ENCODE measurements around the gene CKB.

Gene CKB

DNA sequence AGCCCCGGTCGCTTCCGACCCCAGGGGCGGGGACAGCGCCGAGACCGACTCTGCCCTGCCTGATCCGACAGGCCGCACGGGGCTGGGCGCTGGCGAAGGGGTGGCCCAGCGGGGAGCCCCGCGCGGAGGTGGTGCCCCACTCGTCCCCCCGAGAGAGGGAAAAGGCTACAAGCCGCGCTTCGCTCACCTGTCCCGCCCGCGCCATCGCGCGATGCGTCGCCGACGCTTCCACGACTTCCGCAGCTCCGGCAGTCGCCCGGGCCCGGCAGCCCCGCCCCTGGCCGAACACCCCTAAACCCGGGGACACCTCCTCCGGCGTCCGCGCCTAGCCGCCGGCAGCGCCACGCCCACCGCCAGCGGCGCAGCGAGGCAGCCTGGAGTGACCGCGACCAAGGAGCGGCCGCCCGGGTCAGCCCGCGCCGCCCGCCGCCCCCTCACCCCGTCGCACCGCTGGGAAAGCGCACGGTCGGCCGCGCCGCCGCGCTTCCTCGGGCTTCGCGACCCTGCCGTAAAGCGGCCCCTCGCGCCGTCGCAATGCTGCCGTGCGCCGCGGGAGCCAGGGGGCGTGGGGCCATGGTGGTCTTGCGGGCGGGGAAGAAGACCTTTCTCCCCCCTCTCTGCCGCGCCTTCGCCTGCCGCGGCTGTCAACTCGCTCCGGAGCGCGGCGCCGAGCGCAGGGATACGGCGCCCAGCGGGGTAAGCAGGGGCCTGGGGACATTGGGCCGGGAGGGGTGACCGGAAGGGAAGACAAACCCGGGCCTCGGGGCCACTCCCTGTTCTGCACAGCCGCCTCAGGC lies 40.0 kb upstream of the CKB start, which contains the start of the genes BAG5 and COA8:
TSS of gene BAG5 (minus strand) at position 229 of the 797 bp plus-strand sequence. CDS start 1,493 bp downstream, outside the sequence.
TSS of gene COA8 (plus strand) at position 532 of the 797 bp plus-strand sequence. CDS start at position 574, 42 bp downstream.
- no peak for TF ChIP-seq CTCF (IDR thresholded peaks at IDR 0.05; ENCODE audit: insufficient read depth, low read length, missing control alignments)
- ChIA-PET CTCF (interaction anchor here (0.7 to 8.2 kb wide), 7 partner anchors 9 to 45 kb away, joined by 3 to 79 read pairs (median 5); no protein-coding TSS in a partner anchor), POLR2A (interaction anchor here (0.6 to 2.0 kb wide), 3 partner anchors 10 to 478 kb away, joined by 3 to 10 read pairs (median 4); no protein-coding TSS in a partner anchor)
- peak within 1 kb of the TSS; percentile 67 for H3K4me3 ChIP-seq (ENCODE audit: low read depth, low read length)
- DNase-seq (ENCODE audit: low read depth, low spot score) = no peak

DNA sequence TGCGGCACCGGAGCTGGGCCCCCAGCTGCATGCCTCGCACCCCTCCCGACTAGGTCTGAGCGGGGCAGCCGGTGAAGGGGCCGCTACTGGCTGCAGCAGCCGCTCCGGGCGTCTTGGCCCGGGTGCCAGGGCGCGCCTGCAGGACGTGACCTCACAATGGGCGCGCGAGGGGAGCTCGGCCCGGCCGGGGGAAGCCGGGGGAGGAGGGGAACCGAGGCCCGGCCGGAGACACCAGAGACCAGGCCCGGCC lies 39.5 kb upstream of the CKB start:
- no peak for TF ChIP-seq CTCF (IDR thresholded peaks at IDR 0.05; ENCODE audit: insufficient read depth, low read length, missing control alignments)
- no peak for DNase-seq (ENCODE audit: low read depth, low spot score)
- H3K4me3 ChIP-seq (ENCODE audit: low read depth, low read length) = peak overlapping the region; percentile 67
- ChIA-PET POLR2A (interaction anchor here (0.7 to 2.0 kb wide), 2 partner anchors 10 to 59 kb away, joined by 3 to 10 read pairs; no protein-coding TSS in a partner anchor), CTCF (interaction anchor here (0.7 to 8.2 kb wide), 6 partner anchors 9 to 46 kb away, joined by 3 to 79 read pairs (median 4); no protein-coding TSS in a partner anchor)

- DNase-seq (ENCODE audit: low read depth, low spot score) = no peak
- POLR2A ChIA-PET = interaction anchor here (0.5 to 2.0 kb wide), 3 partner anchors 9 to 225 kb away, joined by 3 to 10 read pairs (median 3); no protein-coding TSS in a partner anchor
- no peak for TF ChIP-seq CTCF (IDR thresholded peaks at IDR 0.05; ENCODE audit: insufficient read depth, low read length, missing control alignments)
- H3K4me3 ChIP-seq (ENCODE audit: low read depth, low read length) = peak overlapping the region; percentile 67
- CTCF ChIA-PET = interaction anchor here (0.9 to 8.2 kb wide), 6 partner anchors 9 to 46 kb away, joined by 3 to 79 read pairs (median 4); no protein-coding TSS in a partner anchor
These were observed 39.0 kb upstream of the CKB start for GRCh38 chr14:103561381-103562178.

- no peak for DNase-seq (ENCODE audit: low read depth, low spot score)
- ChIA-PET CTCF (interaction anchor here (1.7 to 8.2 kb wide), 3 partner anchors 10 to 14 kb away, joined by 5 to 79 read pairs (median 5); no protein-coding TSS in a partner anchor), POLR2A (interaction anchor here (0.5 to 2.0 kb wide), 2 partner anchors 8 to 224 kb away, joined by 3 to 10 read pairs; no protein-coding TSS in a partner anchor)
- no peak for TF ChIP-seq CTCF (IDR thresholded peaks at IDR 0.05; ENCODE audit: insufficient read depth, low read length, missing control alignments)
- H3K4me3 ChIP-seq (ENCODE audit: low read depth, low read length) = no peak overlapping the region
These were observed 38.1 kb upstream of the CKB start for GRCh38 chr14:103560691-103561090.

- H3K4me3 ChIP-seq (ENCODE audit: low read depth, low read length) = no peak overlapping the region
- DNase-seq (ENCODE audit: low read depth, low spot score) = no peak
- ChIA-PET POLR2A (no interaction called here), CTCF (interaction anchor here (1.3 to 8.2 kb wide), 6 partner anchors 12 to 62 kb away, joined by 3 to 79 read pairs (median 5); no protein-coding TSS in a partner anchor)
- no peak for TF ChIP-seq CTCF (IDR thresholded peaks at IDR 0.05; ENCODE audit: insufficient read depth, low read length, missing control alignments)
These were observed 37.1 kb upstream of the CKB start for GRCh38 chr14:103559766-103560165.

Data from AG04449 (cell line).